GM19468 (cell line): Measurements from ENCODE around the gene KLHDC3.
A peak's percentile ranks its signal among the peaks of the same experiment; 100 is the strongest.

Experiments used
- ATAC-seq: cut with Tn5 transposase; IDR thresholded peaks from one replicate; pipeline ENCODE4 v1.9.1; 2021; ENCODE audit warnings: mild to moderate bottlenecking, moderate library complexity, moderate number of reproducible peaks; ENCODE audit not compliant: unreplicated experiment; ENCODE audit errors: extremely low read depth

Gene KLHDC3

GRCh38 chr6:43013843-43014433 is at the start of gene KLHDC3, which contains the start of gene MEA1:
KLHDC3 (plus strand) TSS chr6:43014249; CDS start chr6:43017193, 2,944 bp downstream.
MEA1 (minus strand) TSS chr6:43013946; CDS start chr6:43013813, 133 bp downstream.
- peak; percentile 78 for ATAC-seq

GRCh38 chr6:42966571-42966970 is 47.5 kb upstream of the KLHDC3 start:
- ATAC-seq: no peak

- ATAC-seq: no peak
Measured at GRCh38 chr6:42967228-42967627, 46.8 kb upstream of the KLHDC3 start.

GRCh38 chr6:42968126-42968701 is 45.8 kb upstream of the KLHDC3 start:
- ATAC-seq: no peak

GRCh38 chr6:42968783-42969182 is 45.3 kb upstream of the KLHDC3 start:
- no peak for ATAC-seq

GRCh38 chr6:42969431-42969830 is 44.6 kb upstream of the KLHDC3 start:
- no peak for ATAC-seq

- no peak for ATAC-seq
Measured at GRCh38 chr6:42969934-42970333, 44.1 kb upstream of the KLHDC3 start.

- ATAC-seq: no peak
Measured at GRCh38 chr6:42970871-42971612, 43.0 kb upstream of the KLHDC3 start.

- no peak for ATAC-seq
Measured at GRCh38 chr6:42971746-42972327, 42.2 kb upstream of the KLHDC3 start.

GRCh38 chr6:42973926-42974325 is 40.1 kb upstream of the KLHDC3 start:
- no peak for ATAC-seq

- ATAC-seq: no peak
Measured at GRCh38 chr6:42974919-42975505, 39.0 kb upstream of the KLHDC3 start.

GRCh38 chr6:42978487-42978838 is 35.6 kb upstream of the KLHDC3 start:
- ATAC-seq: no peak

- ATAC-seq: peak; percentile 72
Measured at GRCh38 chr6:42978839-42979522, 35.1 kb upstream of the KLHDC3 start, which contains the start of gene PEX6. PEX6 (minus strand) TSS chr6:42979181; CDS start chr6:42979150, 31 bp downstream.

- ATAC-seq: no peak
Measured at GRCh38 chr6:42979523-42980177, 34.4 kb upstream of the KLHDC3 start.

- ATAC-seq: no peak
Measured at GRCh38 chr6:42981836-42982235, 32.2 kb upstream of the KLHDC3 start.

GRCh38 chr6:42984001-42984923 is 29.8 kb upstream of the KLHDC3 start, which contains the start of gene PPP2R5D:
PPP2R5D (plus strand) TSS chr6:42984570; CDS start chr6:42984678, 108 bp downstream.
- ATAC-seq: peak; percentile 82

- no peak for ATAC-seq
Measured at GRCh38 chr6:42984924-42985475, 29.0 kb upstream of the KLHDC3 start.
